Hippocampal formation (tissue), 2 donors: ENCODE results near the gene ST3GAL3.

Source experiments
- DNase-seq, 2 donors: peaks; one replicate each; lab custom pipeline; 2025; lab: John Stamatoyannopoulos, UW

The ST3GAL3 gene

DNA sequence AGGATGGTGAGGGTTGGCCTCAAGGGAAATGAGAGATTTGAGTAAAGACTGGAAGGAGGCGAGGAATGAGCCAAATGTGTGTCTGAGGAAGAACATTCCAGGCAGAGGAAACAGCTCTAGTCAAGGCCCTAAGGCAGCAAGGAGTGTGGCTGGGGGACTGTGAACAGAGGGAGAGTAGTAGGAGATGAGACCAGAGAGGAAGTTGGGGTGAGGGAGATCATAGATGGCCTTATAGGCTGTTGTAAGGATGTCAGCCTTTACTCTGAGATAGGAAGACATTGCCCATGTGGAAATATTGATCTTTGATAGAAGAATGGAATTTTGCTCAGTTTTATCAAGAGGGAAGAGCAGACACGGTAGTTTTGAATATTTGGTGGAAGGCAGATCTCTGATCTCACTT lies 171.1 kb downstream of the ST3GAL3 start:
- DNase-seq: no peak

DNA sequence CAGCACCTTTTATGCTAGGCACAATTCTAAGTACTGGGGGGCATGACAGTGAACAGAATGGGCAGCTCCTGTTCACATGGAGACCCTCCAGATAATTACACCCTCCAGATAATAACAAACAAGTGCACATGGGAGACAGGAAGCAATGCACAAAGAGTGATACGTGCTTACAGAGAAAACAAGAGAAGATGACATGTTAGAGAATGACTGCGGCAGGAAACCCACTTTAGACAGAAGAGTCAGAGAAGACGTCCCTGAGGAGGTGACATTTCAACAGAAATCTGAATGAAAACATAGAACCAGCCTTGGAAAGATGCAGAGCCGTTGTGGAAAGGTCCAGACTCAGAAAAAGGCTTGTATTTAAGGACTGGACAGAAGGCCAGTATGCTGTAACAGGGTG lies 171.5 kb downstream of the ST3GAL3 start:
- DNase-seq: no peak

DNA sequence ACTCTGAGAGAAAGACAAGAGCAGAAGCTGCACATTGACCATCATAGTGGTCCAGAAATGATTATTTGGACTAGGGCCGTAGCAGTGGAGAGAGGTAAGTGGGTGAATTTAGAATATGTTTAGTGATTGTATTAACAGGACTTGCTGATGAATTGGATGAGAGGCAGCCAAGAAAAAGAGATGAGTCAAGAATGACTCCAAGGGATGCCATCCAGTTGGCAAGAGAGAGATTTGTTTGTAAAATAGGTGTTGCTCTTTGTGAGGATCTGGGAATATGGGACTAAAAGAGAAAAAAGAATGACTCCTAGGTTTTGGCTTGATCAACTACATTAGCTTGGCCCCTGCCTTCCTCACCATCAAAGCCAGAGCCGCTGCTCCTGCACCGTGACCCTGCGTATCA lies 172.1 kb downstream of the ST3GAL3 start:
- DNase-seq: no peak

DNA sequence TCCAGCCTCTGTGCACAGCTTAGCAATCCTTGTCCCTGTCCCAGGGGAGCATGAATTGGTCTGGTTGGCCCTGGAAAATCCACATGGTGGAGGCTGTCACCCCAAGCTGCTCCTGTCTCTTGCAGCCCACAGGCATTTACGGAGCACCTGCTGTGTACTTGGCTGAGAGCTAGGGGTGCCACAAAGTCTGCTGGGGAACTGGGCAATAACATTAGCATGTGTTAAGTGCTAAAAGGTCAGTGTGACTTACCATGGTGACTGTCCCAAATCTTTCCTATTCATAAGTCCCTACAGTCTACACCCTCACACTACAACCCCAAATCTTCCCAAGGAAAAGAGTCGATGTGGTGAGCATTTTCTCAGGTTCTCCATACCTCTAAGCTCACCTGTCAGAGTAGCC lies 172.7 kb downstream of the ST3GAL3 start:
- DNase-seq: no peak

DNA sequence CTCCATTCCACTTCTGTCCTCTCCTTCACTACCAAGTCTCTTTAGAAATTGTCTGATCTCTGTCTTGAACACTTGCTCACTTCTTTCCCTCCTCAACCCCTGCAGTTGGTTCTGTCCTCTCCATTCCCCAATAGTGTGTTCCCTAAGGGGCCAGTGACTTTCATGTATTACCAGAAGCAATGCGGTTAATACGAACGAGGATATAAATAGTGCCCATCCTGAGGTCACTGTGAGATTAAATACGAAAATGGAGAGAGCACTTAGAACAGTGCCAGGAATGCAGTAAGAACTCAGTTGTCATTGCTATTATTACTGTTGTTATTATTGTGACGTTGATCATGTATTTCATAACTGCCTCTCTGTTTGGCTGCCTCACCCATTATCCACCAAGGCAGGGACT lies 173.3 kb downstream of the ST3GAL3 start:
- no peak for DNase-seq

DNA sequence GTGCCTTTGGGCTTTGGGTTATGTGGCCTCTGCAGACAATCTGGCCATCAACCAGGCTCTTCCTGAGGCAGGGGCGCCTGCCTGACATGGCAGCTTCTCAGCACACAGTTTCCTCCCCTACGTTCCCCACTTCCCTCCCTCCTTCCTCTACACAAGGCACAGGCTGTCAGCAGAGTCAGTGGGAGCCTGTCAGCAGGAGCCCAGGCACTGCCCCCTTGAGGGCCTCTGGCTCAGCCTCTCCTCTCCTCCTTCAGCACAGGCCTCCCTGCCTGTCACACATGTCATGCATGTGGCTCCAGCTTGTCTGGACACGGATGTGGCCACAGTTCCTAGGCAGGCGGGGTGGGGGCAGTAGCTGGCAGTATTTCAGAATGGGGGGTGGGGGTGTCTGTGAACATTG lies 174.1 kb downstream of the ST3GAL3 start:
- no peak for DNase-seq

DNA sequence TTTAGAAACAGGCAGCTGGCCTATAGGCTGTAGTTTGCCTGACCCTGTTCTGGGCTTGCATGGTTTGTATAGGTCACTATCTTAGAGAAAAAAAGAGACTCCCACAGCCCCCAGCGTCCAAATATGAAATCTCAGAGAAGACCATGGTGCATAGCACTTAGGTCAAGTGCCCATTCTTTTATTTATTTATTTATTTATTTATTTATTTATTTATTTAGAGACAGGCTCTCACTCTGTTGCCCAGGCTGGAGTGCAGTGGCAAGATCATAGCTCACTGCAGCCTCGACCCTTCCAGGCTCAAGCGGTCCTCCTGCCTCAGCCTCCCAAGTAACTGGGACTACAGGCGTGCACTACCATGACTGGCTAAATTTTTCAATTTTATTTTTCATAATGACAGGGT lies 175.4 kb downstream of the ST3GAL3 start:
- DNase-seq: no peak

DNA sequence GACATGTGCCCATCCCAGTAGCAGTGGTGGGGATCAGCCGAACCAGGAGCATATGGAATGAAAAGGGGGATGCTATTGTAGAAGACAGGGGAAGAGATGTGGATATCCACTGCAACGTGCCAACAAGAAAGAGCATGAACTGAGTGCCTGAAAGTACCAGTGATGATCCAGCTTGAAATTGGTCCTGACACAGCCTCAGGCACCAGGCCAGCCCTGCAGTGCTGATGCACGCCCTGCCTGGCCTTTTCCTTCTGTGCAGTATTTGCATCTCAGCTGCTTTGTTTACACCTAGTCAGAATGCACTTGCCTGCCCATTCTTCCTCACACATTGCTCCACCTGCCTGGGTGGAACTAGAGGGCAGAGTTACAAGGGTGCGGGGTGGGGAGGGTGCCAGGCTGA lies 176.0 kb downstream of the ST3GAL3 start:
- no peak for DNase-seq

DNA sequence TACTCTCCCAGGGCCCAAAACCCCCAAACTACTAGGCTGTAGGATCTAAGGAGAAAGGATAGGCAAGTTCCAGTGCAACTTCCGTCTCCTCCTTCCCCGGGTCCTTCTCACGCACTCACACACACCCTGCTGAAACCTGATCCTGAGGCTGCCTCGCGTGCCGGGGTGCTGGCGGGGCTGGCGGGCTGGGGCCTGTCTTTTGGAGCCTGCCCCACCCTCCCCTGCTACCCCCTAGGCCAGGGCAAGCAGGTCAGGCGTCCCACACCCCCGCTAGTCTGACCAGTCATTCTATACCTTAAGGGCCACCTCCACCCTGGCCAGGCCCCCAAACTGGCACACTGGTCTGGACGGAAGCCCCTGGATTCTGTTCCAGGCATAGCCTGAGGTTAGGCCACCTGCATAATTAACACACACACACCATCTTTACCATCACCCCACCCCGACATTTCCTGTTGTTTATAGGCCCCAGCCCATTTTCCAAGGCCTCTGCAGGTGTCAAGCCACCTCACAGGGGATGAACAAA lies 178.0 kb downstream of the ST3GAL3 start:
- DNase-seq: no peak

DNA sequence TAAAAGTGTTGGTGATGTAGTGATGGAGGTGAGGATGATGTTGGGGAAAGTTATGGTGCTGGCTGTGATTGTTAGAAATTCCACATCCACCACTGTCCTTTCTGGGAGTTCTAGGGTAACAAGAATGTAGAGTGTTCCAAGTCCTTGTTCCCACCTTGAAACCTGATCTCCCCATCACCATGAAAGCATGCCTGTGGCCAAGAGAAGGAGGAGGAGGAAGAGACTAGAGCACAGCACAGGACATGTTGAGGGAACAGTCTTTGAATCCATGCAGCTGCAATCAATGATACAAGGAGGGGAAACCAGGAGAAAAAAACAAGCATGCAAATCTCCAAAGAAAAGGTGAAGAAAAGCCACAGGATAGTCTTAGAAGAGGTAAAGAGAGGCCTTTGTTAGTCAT lies 180.4 kb downstream of the ST3GAL3 start:
- no peak for DNase-seq

DNA sequence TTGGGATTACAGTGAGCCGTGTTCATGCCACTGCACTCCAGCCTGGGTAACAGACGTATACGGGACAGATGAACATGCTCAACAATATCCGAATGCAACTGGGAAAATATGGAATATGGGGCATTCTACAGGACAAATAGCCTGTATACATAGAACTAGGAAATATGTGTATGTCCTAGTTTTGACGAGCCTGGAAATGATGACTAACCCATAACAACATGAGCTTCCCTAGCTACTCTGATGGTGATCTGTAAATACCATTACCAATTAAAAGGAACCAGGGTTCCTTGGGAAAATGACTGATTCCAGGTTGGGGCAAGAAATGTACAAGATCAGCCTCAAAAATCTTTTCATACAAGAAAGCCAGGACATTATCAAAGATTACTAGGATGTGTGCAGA lies 183.5 kb downstream of the ST3GAL3 start:
- DNase-seq: no peak

DNA sequence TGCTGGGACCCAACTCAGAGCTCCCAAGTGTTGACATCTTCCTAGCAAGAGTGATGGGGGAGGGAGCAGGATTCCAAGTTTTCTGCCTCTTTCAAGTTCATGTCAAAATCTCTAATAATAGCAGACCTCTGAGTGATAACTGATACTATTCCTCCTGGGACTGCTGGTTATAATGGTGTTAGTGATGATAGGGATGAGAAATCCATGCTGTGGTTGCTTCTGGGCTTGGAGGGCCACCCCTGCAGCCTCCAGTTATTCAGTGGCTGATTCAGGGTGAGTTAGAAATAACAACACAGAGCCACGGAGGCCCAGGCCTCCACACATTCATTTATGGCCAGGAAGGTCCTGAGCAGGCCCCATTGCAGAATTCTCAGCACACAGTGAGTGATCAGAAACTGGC lies 185.7 kb downstream of the ST3GAL3 start:
- DNase-seq: no peak

DNA sequence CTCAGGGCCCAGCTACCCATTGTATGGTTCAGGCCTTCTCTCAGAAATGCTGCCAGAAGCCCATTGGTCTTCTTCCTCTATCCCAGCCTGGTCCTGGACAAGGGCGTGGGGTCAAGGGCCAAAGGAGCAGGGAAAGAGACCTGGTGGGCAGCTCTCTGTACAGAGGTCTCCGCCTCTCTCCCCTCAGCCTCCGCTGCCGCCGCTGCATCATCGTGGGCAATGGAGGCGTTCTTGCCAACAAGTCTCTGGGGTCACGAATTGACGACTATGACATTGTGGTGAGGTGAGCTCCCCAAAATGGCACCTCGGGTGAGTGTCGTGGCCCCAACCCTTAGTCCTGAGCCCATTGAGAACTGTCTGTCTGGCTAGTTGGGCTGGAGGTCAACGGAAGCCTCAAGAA lies 191.6 kb downstream of the ST3GAL3 start:
- no peak for DNase-seq

DNA sequence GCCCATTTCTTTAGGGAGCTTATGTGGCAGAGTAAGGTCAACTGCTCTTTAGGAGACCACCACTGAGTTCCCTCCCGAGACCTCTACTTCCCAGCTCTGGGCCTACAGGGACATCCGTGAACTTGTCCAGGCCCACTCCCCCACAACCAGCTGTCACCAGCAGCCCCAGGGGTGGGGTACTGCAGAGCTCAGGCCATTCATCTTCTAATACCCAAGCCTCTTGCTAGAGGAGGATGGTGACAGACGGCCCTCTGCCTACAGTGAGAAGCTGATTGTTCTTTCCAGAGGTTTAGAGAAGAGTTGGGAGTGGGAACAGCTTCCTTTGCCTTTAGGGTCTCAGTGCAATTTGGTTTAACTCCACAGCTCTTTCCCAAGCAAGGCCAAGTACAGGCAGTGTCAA lies 193.1 kb downstream of the ST3GAL3 start:
- no peak for DNase-seq

DNA sequence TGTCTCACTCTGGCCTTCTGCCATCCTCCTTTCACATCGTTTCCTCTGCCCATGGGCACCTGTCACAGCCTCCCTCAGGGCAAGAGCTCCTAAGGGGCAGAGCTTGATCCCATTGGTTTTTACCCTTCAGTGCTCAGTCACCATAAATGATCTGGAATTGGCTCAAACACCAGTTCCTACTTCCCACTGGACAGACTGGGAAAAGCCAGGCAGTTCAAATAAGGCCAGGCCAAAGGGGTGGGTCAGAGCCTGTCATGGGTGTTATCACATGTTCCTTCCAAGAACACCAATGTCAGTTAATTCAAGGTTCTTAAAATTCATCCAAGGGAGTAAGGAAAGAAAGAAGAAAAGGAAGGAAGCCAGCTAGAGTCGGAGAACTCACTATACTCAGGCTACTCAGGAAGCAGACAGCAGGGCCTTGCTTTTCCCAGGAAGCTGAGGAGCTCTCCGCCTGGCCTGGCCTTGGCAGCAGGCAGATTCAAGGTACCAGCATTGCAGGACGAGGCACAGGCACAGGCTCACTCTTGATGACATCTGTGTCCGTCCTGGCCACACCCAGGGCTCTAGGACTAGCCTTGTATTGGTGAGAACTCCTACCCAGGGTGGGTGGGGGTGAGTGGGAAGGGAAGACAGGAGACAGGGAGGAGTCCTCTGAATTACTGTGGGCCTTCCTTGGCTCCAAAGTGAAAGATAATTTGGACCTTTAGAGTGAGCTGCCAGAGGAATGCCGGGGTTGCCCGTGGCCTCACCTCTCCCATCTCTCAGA lies 194.0 kb downstream of the ST3GAL3 start:
- DNase-seq: no peak

DNA sequence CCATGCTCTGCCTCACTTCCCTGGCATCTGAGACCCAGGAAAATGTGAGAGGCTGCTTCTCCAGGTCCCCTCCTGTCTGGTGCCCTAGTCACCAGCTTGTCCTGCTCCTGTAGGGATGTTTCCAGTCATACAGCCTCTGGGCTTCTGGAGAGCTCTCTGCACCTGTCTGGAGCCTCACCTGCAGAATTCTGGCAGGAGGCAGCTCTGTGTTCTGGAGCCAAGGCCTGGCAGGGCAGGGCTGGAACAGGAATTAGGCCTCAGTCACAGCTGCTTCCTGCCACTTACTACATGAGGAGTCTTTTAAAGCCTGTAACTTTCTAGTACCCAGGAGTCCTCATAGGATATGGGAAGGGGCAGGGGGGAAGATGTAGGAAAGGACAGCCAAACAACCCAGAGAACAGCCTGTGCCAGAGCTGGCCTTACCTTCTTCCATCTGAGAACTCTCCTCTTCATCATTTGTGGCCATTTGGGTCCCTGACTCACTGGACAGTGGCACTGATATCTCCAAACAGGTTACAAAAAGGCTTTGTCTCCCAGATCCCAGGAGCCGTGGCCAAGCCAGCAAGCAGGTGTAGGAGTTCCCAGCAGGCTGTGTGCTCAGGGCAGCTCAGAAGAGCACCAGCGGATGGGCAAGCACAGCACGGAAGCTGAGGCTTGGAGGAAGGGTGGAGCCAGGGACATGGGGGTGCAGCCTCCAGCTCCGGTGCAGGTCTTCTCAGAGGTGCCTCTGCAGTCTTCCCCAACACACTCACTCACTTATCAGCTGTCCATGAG lies 194.9 kb downstream of the ST3GAL3 start:
- no peak for DNase-seq

DNA sequence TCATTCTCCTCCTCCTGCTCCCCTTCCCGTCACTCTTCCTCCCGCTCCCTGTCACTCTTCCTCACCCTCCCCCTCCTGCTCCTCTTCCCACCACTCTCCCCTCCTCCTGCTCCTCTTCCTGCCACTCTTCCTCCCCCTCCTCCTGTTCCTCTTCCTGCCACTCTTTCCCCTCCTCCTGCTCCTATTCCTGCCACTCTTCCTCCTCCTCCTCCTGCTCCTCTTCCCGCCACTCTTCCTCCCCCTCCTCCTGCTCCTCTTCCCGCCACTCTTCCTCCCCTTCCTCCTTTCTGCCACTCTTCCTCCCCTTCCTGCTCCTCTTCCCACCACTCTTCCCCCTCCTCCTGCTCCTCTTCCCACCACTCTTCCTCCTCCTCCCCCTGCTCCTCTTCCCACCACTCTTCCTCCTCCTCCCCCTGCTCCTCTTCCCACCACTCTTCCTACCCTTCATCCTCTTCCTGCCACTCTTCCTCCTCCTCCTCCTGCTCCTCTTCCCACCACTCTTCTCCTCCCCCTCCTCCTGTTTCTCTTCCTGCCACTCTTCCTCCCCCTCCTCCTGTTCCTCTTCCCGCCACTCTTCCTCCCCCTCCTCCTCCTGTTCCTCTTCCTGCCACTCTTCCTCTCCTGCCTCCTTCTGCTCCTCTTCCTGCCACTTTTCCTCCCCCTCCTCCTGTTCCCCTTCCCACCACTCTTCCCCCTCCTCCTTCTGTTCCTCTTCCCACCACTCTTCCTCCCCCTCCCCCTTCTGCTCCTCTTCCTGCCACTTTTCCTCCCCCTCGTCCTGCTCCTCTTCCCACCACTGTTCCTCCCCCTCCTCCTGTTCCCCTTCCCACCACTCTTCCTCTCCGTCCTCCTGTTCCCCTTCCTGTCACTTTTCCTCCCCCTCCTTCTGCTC lies 197.6 kb downstream of the ST3GAL3 start:
- no peak for DNase-seq

DNA sequence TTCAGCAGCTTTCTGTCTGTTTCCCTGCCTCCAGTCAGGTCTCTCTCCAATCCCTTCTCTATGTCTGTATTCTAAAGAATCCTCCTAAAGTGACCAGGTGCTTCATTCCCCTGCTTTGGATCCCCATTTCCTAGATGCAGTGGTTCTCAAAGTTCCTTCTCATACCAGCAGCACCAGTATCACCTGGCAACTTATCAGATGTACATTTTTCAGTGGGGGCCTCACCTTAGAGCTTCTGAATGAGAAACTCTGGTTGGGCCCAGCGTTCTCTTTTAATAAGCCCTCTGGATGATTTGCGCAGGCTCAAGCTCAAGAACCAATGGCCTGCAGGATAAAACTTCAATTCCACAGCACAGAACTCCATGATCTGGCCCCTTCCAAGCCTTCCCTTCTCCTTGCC lies 200.9 kb downstream of the ST3GAL3 start:
- no peak for DNase-seq

DNA sequence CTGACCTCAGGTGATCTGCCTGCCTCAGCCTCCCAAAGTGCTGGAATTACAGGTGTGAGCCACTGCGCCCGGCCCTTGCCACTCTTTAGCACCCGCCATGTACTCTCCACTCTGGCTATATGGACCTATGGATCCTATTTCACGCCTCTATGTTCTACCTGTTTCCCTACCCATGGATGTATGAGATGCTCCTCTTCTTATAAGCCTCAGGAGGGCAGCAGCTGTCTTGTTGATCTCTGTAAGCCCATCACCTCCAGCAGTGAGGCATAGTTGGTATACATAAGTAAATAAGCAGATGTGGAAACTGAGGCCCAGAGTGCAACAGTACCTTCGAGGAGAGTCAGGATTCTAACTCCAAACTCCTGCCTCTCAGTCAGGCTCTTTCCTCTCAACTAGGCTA lies 201.5 kb downstream of the ST3GAL3 start:
- no peak for DNase-seq

DNA sequence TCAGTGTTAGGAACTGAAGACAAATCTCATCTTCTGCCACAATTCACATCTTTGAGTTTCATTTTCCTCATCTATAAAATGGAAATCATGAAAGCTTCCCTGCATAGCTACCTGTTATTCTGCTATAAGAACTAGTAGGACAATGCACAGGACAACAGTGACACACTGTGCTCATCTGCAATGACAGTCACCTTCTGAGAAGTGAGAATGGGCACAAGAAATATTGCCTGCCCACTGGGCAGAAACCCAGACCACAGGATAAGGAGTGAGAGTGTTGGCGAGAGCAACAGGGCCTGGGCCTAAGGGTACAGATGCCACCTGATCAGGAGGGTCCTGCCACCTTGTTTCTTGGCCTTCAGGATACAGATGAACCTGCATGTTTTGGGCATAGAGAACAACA lies 203.0 kb downstream of the ST3GAL3 start:
- DNase-seq: no peak

DNA sequence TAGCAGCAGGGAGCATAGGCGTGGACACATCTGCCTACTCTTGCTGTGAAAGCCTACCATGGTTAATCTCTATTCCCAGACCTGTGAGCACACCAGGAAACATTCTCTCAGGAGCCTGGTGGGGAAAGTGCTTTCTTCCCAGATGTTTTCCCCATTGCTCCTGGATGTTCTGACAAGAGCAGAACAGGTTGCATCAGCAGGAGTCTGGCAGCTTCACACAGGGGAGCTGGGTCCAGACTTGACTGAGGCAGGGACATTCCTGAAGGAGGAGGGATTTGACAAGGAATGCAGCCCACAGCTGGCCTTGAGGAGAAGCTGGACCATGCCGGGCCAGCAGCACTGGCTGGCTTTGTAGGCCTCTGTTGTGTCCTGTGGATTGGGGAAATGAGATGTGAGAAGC lies 205.3 kb downstream of the ST3GAL3 start:
- no peak for DNase-seq

DNA sequence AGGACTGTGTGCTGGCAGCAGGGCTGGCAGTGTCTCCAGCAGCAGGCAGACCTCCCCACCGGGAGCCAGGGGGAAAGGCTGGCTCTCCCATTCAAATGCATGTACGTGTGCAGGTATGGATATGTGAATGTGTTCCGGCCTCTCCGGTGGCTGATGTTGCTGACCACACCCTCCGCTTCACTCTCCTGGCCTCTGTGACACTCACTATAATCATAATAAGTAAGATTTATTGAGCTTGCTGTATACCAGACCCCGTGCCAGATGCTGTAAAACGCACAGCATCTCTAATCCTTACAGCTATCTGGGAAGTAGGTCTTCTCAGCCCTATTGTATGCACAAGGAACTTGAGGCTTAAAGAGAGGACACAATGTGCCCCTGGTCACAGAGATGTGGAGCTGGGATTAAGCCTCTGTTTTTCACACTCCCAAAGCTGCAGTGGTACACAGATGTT lies 205.7 kb downstream of the ST3GAL3 start:
- no peak for DNase-seq
